Panc1 (cell line): Measurements from ENCODE around the gene VAV3. TPM values are rescaled to one million over a fixed set of nuclear protein-coding genes. Genes with fewer than 3 reads are reported as not detected.

Source experiments
- ATAC-seq: fragments of 200-7000 bp; cut with Tn5 transposase; 2 replicates; pipeline ENCODE4 v1.9.1; 2020; ENCODE audit warnings: mild to moderate bottlenecking, moderate library complexity
- BruUV-seq: library from RNA; stranded (reverse); fragments of 400-500 nt; replicated peaks from 2 replicates; lab custom pipeline; 2021; lab: Mats Ljungman, UMichigan
- CTCF ChIA-PET: fragments of 300-600 bp; sonication (Branson Sonifier 250); formaldehyde crosslinking; loops from one replicate; lab custom pipeline; 2022; ENCODE audit warnings: antibody characterized with exemption; lab: Charles Lee
- POLR2A ChIA-PET: fragments of 300-600 bp; sonication (Branson Sonifier 250); formaldehyde crosslinking; loops from one replicate; lab custom pipeline; 2022; ENCODE audit warnings: antibody characterized with exemption; lab: Charles Lee
- DNase-seq: peaks from one replicate; pipeline ENCODE4 v3.0.0-alpha.2; 2010; ENCODE audit warnings: low read depth, low spot score
- H3K27ac ChIP-seq: 2 replicates; pipeline ENCODE4 v1.5.1; 2011; ENCODE audit warnings: mild to moderate bottlenecking, low read length, inconsistent platforms
- H3K27me3 ChIP-seq: fragments of 200-500 bp; sonication (Bioruptor generic); 2 replicates; pipeline ENCODE4 v1.6.0; 2014; ENCODE audit warnings: low read length, inconsistent platforms; ENCODE audit not compliant: control insufficient read depth, insufficient read depth
- H3K36me3 ChIP-seq: fragments of 200-500 bp; sonication (Bioruptor generic); 2 replicates; pipeline ENCODE4 v1.5.1; 2014; ENCODE audit warnings: inconsistent platforms, mild to moderate bottlenecking, low read length, moderate library complexity; ENCODE audit not compliant: control insufficient read depth, insufficient read depth
- H3K4me1 ChIP-seq: 2 replicates; pipeline ENCODE4 v1.5.1; 2011; ENCODE audit warnings: inconsistent platforms, mild to moderate bottlenecking, low read length, moderate library complexity; ENCODE audit not compliant: control insufficient read depth, insufficient read depth
- H3K4me3 ChIP-seq, 2 experiments: 2 replicates each; pipeline ENCODE4 v1.5.1; 2011 to 2012; ENCODE audit warnings: low read depth in 2 of 2, low read length in 2 of 2, mild to moderate bottlenecking in 2 of 2, inconsistent platforms in 1 of 2, moderate library complexity in 1 of 2
- H3K9me3 ChIP-seq: fragments of 200-500 bp; sonication (Bioruptor generic); 2 replicates; pipeline ENCODE4 v1.5.1; 2014; ENCODE audit warnings: low read depth, mild to moderate bottlenecking, inconsistent platforms, low read length, moderate library complexity; ENCODE audit not compliant: control insufficient read depth, insufficient read depth
- POLR2AphosphoS5 ChIP-seq: IDR thresholded peaks from 2 replicates; pipeline ENCODE4 v1.6.1; 2012; ENCODE audit warnings: mild to moderate bottlenecking, low read depth, low read length, moderate library complexity
- SIN3A ChIP-seq: IDR thresholded peaks from 2 replicates; pipeline ENCODE4 v1.6.1; 2012; ENCODE audit warnings: low read depth, mild to moderate bottlenecking, low read length, moderate library complexity, borderline replicate concordance; ENCODE audit not compliant: insufficient read depth
- TCF7L2 ChIP-seq: IDR thresholded peaks from 2 replicates; pipeline ENCODE4 v1.6.1; 2011; ENCODE audit warnings: mild to moderate bottlenecking, low read depth, low read length, inconsistent platforms
- in situ Hi-C: cut with HindIII; loops from 2 replicates; pipeline ENCODE4 v1.10.0; 2016; ENCODE audit warnings: low sequenced_read_pairs, low pct_unique_long_range_greater_than_20kb
- intact Hi-C: fragments of 100-400 bp; cut with micrococcal nuclease; formaldehyde crosslinking; loops from one replicate; pipeline ENCODE4 v1.10.0; 2022; ENCODE audit not compliant: unreplicated experiment
- total RNA-seq: library from RNA; stranded (reverse); gene quantifications from one replicate; pipeline ENCODE4 v1.2.1, GENCODE V29; 2021; ENCODE audit not compliant: unreplicated experiment
- TF ChIP-seq, protein P1 (sequence below), 2 experiments: IDR thresholded peaks; 2 replicates each; pipeline ENCODE4 v1.6.1; 2011 to 2012; ENCODE audit warnings: low read depth in 2 of 2, control low read depth in 1 of 2, low read length in 1 of 2, mild to moderate bottlenecking in 1 of 2, moderate library complexity in 1 of 2; ENCODE audit not compliant: insufficient read depth in 1 of 2
- TF ChIP-seq, protein P2 (sequence below): fragments of 450-650 bp; IDR thresholded peaks from 2 replicates; pipeline ENCODE4 v1.5.1; 2017; ENCODE audit warnings: mild to moderate bottlenecking

The VAV3 gene
- total RNA-seq, 1 experiment from 2014 or later = 0.23 TPM

DNA sequence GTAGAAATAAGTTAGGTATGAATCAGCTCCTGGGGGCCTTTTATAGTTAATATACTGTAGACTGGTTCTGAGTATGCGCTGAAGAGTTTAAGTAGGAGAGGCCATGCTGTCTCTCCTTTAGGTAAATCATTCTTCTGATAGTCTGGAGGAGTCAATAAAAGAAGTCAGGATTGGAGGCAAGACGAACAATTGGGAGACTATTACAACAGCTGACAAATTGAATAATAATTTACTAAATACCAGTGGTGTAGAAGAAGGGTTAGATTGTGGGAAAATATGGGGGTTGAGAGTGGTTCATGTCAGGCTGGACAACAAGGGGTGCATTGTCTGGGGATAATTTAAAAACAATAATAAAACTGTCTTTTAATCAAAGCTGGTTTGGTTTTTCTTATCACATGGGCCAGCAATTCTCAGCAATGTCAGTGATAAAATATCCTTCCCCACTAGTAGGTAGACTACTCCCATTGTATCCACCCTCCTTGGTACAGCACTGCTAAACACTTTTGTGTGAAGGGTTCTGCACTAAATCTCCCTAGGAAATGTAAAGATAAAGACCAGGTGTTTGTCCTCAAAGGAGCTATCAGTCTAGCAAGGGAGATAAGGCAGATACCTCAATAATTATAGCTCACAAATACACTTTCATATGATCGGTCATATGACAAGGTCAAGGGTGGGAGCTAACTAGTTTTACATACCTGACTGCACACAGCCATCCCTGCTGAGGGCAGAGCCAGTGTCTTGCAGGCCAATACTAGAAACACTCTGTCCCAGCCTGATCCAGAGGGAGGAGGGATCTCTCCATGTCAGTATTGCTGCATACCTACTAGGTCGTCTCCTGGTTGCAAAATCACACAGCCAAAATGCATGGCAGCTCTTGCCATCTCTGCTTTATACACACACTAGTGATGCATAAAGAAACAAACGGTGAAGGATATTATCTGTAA, 299.7 kb downstream of the VAV3 start:
- intact Hi-C loops = no loop called here
- POLR2A ChIA-PET = no interaction called here
- no peaks in the 10 kb centered on the region for H3K27me3 ChIP-seq

DNA sequence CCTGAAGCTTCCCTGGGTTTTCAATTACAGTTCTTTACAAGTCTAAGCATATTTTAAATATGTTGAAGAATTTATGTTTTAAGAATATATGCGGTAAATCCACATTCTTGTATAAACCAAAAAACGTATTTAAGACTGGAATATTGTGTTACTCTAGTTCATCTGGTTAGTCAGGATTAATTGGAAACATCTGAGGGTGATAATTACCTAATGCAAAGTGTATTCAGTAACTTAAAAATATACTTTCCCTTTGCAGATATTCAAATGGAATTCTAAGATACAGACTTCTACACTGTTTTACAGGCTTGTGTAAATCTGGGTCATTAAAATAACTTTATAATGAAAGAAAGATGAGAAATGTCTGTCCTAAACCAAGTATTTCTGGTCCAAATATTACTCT, 302.0 kb downstream of the VAV3 start:
- Histone ChIP-seq H3K4me1 (no peaks in the 10 kb centered on the region), H3K27me3 (no peaks in the 10 kb centered on the region), H3K9me3 (no peaks in the 10 kb centered on the region), H3K36me3 (no peaks in the 10 kb centered on the region), H3K27ac (no peak overlapping the region), H3K4me3 (no peak overlapping the region)
- ChIA-PET CTCF (no interaction called here), POLR2A (no interaction called here)
- intact Hi-C loops (no loop called here), in situ Hi-C loops (no loop called here)
- no TSS peak for BruUV-seq
- TF ChIP-seq POLR2AphosphoS5 (no peak), SIN3A (no peak), TCF7L2 (no peak)
- TF ChIP-seq, protein P1, sequence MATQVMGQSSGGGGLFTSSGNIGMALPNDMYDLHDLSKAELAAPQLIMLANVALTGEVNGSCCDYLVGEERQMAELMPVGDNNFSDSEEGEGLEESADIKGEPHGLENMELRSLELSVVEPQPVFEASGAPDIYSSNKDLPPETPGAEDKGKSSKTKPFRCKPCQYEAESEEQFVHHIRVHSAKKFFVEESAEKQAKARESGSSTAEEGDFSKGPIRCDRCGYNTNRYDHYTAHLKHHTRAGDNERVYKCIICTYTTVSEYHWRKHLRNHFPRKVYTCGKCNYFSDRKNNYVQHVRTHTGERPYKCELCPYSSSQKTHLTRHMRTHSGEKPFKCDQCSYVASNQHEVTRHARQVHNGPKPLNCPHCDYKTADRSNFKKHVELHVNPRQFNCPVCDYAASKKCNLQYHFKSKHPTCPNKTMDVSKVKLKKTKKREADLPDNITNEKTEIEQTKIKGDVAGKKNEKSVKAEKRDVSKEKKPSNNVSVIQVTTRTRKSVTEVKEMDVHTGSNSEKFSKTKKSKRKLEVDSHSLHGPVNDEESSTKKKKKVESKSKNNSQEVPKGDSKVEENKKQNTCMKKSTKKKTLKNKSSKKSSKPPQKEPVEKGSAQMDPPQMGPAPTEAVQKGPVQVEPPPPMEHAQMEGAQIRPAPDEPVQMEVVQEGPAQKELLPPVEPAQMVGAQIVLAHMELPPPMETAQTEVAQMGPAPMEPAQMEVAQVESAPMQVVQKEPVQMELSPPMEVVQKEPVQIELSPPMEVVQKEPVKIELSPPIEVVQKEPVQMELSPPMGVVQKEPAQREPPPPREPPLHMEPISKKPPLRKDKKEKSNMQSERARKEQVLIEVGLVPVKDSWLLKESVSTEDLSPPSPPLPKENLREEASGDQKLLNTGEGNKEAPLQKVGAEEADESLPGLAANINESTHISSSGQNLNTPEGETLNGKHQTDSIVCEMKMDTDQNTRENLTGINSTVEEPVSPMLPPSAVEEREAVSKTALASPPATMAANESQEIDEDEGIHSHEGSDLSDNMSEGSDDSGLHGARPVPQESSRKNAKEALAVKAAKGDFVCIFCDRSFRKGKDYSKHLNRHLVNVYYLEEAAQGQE (IDR thresholded peaks at IDR 0.05; ENCODE audit: insufficient read depth in 1 of 2, low read depth in 2 of 2, low read length in 1 of 2) = no peak
- TF ChIP-seq, protein P2, sequence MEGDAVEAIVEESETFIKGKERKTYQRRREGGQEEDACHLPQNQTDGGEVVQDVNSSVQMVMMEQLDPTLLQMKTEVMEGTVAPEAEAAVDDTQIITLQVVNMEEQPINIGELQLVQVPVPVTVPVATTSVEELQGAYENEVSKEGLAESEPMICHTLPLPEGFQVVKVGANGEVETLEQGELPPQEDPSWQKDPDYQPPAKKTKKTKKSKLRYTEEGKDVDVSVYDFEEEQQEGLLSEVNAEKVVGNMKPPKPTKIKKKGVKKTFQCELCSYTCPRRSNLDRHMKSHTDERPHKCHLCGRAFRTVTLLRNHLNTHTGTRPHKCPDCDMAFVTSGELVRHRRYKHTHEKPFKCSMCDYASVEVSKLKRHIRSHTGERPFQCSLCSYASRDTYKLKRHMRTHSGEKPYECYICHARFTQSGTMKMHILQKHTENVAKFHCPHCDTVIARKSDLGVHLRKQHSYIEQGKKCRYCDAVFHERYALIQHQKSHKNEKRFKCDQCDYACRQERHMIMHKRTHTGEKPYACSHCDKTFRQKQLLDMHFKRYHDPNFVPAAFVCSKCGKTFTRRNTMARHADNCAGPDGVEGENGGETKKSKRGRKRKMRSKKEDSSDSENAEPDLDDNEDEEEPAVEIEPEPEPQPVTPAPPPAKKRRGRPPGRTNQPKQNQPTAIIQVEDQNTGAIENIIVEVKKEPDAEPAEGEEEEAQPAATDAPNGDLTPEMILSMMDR = no peak
- ATAC-seq (no peak), DNase-seq (no peak)

More for the DNA sequence above, 299.7 kb downstream of the VAV3 start:
- H3K9me3 ChIP-seq = no peaks in the 10 kb centered on the region
- CTCF ChIA-PET = no interaction called here
- no peak overlapping the region for H3K27ac ChIP-seq
- H3K4me3 ChIP-seq = no peak overlapping the region
- BruUV-seq = no TSS peak
- DNase-seq = no peak
- H3K36me3 ChIP-seq = no peaks in the 10 kb centered on the region
- no peak for ATAC-seq
- H3K4me1 ChIP-seq = no peaks in the 10 kb centered on the region
- no peak for TF ChIP-seq TCF7L2
- TF ChIP-seq SIN3A = no peak
- TF ChIP-seq, protein P1 (IDR thresholded peaks at IDR 0.05; ENCODE audit: insufficient read depth in 1 of 2, low read depth in 2 of 2, low read length in 1 of 2) = no peak
- in situ Hi-C loops = no loop called here
